ENCODE data around the gene TFR2.

DNA sequence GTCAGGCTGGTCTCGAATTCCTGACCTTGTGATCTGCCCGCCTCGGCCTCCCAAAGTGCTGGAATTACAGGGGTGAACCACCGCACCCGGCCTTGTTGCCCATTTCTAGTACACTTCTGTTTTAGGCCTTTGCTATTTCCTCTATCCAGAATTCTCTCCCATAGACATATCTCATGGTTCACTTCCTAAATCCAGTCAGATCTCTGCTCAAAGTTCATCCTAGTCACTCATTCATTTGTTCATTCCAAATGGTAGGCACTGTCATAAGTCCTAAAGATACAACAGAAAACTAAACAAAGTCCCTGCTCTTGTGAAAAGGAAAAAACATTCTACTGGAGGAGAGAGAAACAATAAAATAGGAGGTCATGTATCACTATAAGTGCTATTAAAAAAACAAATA, 31.4 kb downstream of the TFR2 start:
- TF ChIP-seq, protein P1, sequence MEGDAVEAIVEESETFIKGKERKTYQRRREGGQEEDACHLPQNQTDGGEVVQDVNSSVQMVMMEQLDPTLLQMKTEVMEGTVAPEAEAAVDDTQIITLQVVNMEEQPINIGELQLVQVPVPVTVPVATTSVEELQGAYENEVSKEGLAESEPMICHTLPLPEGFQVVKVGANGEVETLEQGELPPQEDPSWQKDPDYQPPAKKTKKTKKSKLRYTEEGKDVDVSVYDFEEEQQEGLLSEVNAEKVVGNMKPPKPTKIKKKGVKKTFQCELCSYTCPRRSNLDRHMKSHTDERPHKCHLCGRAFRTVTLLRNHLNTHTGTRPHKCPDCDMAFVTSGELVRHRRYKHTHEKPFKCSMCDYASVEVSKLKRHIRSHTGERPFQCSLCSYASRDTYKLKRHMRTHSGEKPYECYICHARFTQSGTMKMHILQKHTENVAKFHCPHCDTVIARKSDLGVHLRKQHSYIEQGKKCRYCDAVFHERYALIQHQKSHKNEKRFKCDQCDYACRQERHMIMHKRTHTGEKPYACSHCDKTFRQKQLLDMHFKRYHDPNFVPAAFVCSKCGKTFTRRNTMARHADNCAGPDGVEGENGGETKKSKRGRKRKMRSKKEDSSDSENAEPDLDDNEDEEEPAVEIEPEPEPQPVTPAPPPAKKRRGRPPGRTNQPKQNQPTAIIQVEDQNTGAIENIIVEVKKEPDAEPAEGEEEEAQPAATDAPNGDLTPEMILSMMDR (IDR thresholded peaks at IDR 0.05; ENCODE audit: low read length): no peak
- TF ChIP-seq EZH2 (IDR thresholded peaks at IDR 0.05; ENCODE audit: borderline replicate concordance, low read length): no peak

Data from OCI-LY1 (cell line).